Measurements from ENCODE around the gene ESRRA.
"Not testable (repeated sequence)": the region's sequence is repeated elsewhere in the genome, so short reads cannot be mapped to it uniquely, and the experiment has no call there.

ESRRA gene

DNA sequence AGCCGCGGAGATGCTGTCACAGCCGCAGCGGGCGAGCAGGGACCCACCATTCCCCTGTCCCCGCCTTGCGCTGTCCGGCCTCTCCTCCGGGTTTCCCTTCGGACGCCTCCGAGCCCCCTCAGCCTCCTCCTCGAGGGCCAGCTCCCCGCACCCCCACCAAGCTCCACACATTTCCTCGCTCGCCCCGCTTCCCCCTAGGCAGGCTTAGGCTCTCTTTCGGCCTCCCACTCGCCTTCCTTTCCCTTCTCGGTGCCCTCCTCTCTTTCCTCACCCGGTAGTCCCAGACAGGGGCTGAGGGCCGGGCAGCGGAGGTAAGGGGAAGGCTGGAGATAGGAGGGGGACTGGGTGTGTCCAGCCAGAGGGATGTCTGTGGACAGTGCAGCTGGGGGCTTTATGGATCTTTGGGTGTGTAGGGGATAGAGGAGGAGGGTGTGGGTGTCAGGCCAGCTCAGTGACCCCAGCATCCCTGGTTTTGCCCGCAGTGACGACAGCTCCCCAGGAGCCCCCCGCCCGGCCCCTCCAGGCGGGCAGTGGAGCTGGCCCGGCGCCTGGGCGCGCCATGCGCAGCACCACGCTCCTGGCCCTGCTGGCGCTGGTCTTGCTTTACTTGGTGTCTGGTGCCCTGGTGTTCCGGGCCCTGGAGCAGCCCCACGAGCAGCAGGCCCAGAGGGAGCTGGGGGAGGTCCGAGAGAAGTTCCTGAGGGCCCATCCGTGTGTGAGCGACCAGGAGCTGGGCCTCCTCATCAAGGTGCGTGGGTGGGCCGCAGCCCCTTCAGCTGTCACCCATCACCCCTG, 12.7 kb upstream of the ESRRA start:
- DNase-seq (ENCODE audit: low spot score) = no peak

GRCh38 chr11:64294774-64295173, 10.6 kb upstream of the ESRRA start:
- DNase-seq (ENCODE audit: low spot score) = no peak

DNA sequence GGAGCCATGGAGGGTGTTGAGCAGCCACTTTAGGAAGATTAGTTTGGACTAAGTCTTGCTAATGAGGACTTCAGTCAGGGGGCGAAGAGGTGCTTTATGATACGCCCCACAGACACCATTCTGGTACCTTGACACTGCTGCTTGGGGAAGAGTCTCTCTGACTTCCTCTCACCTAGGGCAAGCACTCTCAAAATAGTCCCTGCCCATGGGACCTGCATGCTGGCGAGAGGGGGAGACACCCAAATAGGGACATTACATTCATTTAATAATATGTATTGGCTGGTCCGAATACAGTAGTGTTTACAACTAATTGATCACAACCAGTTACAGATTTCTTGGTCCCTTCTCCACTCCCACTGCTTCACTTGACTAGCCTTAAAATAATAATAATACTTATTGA, 9.6 kb upstream of the ESRRA start:
- DNase-seq (ENCODE audit: low spot score) = no peak

DNA sequence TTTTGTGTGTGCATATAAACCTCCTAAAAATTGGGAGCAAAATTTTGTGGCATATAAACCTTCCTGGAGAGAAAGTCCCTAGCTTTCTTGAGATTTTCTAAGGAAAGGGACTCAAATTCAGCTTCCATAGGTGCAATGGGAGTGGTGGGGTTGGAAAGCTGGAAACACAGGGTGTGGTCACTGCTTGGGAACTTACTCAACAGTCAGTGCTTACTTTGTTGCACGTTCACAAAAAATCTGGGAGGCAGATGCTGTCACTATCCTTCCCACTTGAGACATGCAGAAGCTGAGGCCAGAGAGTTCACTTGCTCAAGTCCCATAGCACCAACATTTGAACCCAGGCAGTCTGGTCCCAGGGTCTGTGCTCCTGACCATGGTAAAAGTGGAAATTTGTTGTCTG, 9.1 kb upstream of the ESRRA start:
- no peak for DNase-seq (ENCODE audit: low spot score)

DNA sequence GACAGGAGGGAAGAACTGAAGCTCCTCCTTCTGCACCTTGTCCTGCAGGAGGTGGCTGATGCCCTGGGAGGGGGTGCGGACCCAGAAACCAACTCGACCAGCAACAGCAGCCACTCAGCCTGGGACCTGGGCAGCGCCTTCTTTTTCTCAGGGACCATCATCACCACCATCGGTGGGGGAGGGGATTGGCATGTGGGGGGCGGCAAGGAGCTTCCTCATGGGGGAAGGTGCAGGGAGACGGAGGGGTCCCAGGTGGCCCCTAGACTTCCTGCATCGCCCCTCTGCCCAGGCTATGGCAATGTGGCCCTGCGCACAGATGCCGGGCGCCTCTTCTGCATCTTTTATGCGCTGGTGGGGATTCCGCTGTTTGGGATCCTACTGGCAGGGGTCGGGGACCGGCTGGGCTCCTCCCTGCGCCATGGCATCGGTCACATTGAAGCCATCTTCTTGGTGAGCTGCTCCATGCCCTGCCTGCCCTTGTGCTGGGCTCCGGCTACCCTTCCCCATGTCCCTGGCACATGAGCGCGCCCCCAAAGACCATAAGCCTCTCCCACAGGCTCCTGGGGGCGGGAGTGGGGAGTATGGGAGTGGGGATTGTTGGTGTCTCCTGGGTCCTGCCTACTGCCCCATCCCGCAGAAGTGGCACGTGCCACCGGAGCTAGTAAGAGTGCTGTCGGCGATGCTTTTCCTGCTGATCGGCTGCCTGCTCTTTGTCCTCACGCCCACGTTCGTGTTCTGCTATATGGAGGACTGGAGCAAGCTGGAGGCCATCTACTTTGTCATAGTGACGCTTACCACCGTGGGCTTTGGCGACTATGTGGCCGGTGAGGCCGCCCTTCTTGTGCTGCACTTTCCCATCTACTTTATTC, 8.3 kb upstream of the ESRRA start:
- DNase-seq (ENCODE audit: low spot score) = no peak

DNA sequence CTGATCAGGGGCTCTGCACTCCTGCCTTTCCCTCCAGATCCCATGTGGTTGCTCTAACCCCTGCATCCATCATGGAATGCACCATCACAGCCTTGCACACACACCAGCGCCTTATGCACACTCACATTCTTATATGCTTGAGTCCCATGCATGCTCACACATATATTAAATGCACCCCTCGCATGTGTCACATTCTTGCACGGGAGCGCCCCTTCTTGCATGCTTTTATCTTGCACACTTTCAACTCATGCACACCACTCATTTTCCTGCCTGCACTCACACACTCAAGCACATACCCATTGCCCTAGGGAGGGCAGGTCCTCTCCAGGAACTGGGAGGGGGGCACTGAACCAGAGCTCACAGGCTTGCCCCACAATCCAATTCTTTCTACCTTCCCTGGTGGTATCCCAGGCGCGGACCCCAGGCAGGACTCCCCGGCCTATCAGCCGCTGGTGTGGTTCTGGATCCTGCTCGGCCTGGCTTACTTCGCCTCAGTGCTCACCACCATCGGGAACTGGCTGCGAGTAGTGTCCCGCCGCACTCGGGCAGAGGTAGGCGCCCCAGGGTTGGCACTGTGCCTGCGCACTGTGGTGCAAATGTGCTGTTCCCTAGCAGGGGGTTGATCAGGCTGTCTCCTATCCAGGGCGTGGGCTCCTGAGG, 7.5 kb upstream of the ESRRA start:
- DNase-seq (ENCODE audit: low spot score) = no peak

GRCh38 chr11:64298966-64299846, 6.1 kb upstream of the ESRRA start:
- no peak for DNase-seq (ENCODE audit: low spot score)

DNA sequence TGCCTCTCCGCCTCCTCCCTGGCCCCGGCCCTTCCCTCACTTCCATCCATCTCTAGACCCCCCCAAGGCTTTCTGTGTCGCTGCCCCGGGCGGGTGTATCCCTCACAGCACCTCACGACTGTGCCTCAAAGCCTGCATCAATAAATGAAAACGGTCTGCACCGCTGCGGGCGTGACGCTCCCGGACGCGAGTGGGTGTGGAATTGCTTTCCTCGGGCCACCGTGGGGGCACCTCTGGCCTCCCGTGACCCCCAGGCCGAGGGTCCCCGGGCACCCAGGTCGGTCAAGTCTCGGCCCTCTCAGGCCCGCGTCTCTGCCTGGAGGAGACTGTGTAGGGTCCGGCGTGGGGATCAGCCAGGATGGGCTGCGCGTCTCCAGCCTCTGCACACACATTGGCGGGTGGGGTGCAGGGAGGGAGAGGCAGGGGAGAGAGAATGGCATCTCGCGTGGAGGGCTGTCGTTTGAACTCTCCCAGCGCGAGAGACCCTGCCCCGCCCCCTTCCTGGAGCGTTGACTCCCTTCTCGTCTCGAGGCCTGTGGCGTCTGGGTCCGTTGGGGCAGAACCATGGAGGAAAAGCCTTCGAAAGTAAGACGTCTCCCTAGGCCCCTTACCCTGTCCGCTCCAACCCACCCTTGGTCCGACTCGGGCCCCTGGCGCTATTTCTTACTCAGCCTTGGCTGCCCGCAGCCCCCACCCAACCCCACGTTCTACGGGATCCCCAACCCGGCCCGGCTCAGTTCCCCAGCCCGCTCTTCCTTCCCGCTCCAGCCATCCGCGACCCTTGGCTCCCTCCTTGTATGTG, 5.3 kb upstream of the ESRRA start, which contains the start of gene CATSPERZ:
Gene CATSPERZ (plus strand): TSS at position 512 of the 802 bp plus-strand sequence. CDS start 53 bp downstream, at position 565.
- no peak for DNase-seq (ENCODE audit: low spot score)

DNA sequence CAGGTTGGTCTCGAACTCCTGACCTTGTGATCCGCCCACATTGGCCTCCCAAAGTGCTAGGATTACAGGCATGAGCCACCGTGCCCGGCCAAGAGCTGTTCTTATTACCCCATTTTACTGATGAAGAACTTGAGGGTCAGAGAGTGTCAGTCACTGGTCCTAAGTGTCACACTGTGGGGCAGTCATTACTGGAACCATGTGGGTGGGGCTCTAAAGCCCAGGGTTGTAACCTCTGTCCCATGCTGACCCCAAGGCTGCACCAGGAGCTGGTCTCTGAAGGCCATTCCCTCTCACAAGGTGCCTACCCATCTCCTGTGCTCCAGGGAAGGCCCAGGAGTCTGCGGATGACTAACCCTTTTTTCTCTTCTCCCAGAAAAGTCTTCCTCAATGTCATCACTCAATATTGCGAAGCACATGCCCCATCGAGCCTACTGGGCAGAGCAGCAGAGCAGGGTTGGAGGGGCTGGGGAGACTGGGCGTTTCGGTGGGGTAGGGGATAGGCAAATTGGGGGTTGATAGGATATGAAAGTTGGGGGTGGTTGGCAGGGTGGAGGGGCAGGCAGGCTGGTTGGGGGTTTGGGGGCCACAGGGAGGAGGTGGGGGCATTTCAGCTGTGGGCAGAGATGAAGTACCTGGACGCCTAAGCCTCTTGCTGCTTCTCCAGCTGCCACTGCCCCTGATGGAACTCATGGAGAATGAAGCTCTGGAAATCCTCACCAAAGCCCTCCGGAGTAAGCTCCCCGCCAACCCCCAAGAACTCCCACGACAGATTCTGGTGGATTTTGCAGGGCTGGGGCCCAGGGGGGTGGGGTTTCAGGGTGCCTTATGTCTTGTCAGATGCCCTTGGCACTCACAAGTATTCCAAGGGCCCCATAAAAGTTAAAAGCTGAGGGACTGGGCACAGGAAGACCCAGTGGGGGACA, 2.0 kb upstream of the ESRRA start:
- no peak for DNase-seq (ENCODE audit: low spot score)

DNA sequence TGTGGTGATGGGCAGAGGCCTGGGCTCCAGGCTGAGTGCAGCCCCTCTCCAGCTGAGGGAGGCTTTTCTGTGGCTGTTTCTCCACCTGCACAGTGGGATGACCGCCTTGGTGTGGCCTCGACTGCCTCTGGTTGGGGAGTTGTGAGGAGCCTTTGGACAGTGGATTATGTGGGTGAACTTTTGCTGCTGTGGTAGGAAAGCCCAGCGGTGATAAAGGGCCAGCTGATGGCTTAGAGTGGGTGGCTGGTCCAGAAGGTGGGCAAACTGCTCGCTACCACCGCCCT, 1.4 kb upstream of the ESRRA start:
- DNase-seq (ENCODE audit: low spot score) = no peak

DNA sequence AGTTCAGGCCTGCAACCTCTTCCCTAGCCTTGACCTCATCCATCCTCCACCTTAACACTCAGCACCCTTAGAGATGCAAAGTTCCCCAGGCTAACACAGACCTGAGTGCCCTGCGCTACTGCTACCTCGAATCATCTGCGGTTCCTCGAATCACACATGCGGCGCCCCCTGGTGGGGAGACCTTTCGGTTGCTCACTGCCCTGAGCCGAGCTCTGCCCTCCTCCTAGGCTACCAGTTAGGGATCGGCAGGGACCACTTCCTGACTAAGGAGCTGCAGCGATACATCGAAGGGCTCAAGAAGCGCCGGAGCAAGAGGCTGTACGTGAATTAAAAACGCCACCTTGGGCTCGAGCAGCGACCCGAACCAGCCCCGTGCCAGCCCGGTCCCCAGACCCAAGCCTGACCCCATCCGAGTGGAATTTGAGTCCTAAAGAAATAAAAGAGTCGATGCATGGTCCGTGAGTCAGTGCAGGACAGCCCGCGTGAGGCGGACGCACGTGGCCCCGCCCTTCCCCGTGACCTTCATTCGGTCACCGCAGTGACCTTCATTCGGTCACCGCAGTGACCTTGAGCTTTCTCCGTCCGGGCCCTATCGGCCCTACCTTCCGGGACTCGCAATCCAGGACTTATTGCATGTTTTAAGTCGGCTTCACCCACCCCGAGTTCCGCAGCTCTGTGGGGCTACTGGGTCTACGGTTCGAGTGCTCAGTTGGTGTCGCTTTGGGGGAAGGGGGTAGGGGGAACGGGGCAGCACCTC, 830 bp upstream of the ESRRA start:
- DNase-seq (ENCODE audit: low spot score) = peak; percentile 93

DNA sequence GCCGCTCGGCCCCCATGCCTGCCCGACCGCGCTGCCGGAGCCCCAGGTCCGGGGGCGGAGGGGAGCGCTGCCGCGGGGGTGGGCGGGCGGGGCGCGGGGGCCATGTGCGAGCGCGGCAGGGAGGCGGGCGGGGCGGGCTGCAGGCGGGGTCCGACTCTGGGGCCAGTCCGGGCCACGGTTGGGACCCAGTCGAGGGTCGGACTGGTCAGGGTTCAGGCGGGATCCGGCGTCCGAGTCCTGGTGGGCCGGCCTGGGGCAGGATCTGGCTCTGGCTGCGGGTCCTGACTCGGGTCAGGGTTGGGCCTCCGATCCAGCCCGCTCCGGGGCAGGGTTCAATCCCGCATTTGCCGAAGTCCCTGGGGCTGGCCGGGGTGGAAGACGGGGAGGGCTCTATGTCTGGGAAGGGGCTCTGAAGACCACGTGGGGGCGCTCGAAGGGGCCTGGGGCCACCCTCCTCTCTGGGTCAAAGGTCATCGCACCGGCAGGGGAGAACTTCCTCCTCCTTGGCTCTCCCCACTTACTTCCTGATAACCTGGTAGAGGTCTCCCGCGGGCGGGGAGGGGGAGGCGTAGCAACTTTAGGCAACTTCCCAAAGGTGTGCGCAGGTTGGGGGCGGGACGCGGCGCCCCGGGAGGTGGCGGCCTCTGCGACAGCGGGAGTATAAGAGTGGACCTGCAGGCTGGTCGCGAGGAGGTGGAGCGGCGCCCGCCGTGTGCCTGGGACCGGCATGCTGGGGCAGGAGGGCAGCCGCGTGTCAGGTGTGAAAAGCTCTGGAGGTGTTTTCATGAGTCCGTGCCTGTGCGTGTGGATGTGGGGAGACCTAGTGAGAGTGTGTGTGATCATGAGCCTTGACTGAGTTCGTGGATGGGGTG, 603 bp downstream of the ESRRA start:
- DNase-seq (ENCODE audit: low spot score) = peak; percentile 74

DNA sequence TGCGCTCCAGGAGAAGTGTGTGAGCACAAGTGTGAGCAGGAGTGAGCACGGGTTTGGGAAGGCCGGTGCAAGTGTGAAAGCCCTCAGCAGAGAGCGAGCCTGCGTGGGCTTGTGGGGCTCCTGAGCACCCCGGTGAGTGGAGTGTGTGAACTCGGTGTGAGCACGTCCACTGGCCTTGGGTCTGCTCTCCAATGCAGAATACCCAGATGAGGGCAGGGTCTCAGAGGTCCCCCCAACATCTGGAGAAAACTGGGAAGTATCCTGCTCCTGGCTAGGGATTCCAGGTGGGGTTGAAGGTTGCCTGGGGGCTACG, 1.2 kb downstream of the ESRRA start:
- no peak for DNase-seq (ENCODE audit: low spot score)

DNA sequence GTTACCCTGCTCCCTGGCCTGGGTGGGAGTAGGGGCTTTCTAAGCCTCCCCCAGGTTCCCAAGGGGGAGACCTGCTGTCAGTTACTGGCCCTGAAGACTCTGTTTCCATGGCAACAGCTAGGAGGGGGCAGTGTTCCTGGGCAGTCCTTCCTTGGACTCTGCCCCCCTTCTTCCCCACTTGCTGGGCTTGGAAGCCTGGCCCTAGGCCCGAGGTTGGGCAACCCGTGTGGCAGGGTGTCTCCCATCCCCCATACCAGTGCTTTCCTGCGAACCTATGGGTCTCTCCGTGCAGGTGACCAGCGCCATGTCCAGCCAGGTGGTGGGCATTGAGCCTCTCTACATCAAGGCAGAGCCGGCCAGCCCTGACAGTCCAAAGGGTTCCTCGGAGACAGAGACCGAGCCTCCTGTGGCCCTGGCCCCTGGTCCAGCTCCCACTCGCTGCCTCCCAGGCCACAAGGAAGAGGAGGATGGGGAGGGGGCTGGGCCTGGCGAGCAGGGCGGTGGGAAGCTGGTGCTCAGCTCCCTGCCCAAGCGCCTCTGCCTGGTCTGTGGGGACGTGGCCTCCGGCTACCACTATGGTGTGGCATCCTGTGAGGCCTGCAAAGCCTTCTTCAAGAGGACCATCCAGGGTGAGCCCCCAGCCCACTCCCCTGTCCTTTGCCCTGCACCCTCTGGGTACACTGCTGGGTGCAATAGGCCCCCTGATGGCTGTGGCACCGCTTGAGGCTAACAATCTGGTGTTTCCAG, 1.7 kb downstream of the ESRRA start:
- no peak for DNase-seq (ENCODE audit: low spot score)

DNA sequence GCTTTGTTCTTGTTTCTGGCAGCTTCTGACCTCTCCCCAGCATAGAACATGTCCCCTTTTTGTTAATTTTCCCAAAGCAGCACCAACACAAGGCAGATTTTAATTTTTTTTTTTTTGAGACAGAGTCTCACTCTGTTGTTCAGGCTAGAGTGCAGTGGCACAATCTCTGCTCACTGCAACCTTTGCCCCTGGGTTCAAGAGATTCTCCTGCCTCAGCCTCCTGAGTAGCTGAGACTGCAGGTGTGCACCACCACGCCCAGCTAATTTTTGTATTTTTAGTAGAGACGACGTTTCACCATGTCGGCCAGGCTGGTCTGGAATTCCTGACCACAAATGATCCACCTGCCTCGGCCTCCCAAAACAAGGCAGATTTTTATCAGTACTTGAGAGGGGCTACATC, 2.5 kb downstream of the ESRRA start:
- DNase-seq (ENCODE audit: low spot score) = not testable (repeated sequence)

DNA sequence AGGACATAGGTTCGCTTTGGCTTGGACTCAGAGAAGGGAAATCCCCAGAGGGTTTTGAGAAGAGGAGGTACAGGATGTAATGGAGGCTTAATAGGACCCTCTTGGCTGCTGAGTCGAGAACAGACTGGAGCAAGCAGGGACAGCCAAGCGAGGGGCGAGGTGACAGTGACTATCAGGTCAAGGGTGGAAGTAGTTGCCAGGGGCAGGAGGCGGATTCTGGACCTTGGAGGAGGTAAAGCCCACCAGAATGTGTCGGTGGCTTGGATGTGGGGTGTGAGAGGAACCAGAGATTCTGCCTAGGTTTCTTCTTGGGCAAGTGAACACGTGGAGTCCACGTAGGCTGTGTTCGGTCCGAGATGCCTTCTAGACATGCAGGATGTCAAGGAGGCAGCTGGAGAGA, 7.6 kb downstream of the ESRRA start:
- DNase-seq (ENCODE audit: low spot score) = no peak

DNA sequence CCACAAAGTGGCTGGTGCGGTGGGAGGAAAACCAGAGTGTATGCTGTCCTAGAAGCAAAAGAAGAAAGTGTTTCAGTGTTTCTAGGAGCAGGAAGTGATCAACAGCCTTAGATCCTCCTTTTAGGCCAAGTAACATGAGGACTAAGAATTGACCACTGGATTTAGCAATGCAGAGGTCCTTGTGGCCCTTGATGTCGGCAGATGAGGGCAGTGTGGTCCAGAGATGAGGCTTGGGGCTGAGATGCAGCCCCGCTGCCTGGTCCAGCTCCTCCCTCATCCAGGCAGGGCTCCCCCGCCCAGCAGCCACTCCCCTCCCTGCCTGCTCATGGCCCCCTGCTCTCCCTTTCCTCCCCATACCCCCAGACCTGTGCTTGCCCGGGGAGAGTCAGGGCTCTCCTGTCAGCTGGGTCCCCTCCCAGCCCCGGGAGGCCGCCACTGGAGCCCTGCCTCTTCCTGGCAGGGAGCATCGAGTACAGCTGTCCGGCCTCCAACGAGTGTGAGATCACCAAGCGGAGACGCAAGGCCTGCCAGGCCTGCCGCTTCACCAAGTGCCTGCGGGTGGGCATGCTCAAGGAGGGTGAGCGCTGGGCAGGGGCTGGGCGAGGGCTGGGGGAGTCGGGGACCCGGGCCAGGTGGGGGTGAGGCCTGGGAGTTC, 8.3 kb downstream of the ESRRA start:
- DNase-seq (ENCODE audit: low spot score) = no peak

All from SW480 (cell line).